Nephron (organoid): ENCODE results near the gene RANBP17.

Experiments
- H3K27ac Mint-ChIP-seq, 3 experiments: 2 replicates each; pipeline ENCODE4 v1.8.0; 2020; ENCODE audit warnings: mixed read lengths in 3 of 3, mild to moderate bottlenecking in 2 of 3, moderate library complexity in 1 of 3
- H3K27me3 Mint-ChIP-seq: 2 replicates; pipeline ENCODE4 v1.8.0; 2021; ENCODE audit warnings: low read depth, mild to moderate bottlenecking, moderate library complexity, mixed read lengths
- H3K36me3 Mint-ChIP-seq: 2 replicates; pipeline ENCODE4 v1.8.0; 2020; ENCODE audit warnings: low read depth, mixed read lengths
- H3K4me1 Mint-ChIP-seq: 2 replicates; pipeline ENCODE4 v1.8.0; 2020; ENCODE audit warnings: mixed read lengths
- H3K4me3 Mint-ChIP-seq, 3 experiments: 2 replicates each; pipeline ENCODE4 v1.8.0; 2020; ENCODE audit warnings: mild to moderate bottlenecking in 3 of 3, mixed read lengths in 3 of 3, moderate library complexity in 2 of 3
- H3K9me3 Mint-ChIP-seq: 2 replicates; pipeline ENCODE4 v1.8.0; 2020; ENCODE audit warnings: mixed read lengths
- TF ChIP-seq, protein P1 (sequence below), 3 experiments: fragments of 200-600 bp; sonication (generic); IDR thresholded peaks; one replicate each; pipeline ENCODE4 v1.5.0; 2021; ENCODE audit warnings: antibody characterized with exemption in 3 of 3; ENCODE audit not compliant: unreplicated experiment in 3 of 3

Gene RANBP17

DNA sequence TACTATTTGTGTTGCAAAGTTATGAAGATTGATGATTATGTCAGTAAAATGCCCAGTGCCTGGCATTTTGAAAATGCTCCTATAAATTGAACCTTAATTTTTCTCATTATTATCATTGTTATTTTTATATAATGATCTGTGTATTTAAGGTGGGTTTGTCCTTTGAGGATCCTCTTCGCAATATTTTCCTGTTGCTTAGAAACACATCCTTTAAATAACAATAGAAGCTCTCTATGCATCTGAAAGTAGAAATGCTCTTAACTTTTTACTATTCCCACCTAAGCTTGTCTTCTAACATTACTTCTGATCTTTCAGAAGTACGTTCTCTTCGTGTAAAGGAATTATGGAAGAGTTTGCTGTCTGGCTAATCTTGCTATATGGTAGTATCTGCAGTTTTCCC is 232.5 kb downstream of the RANBP17 start:
- Mint-ChIP-seq H3K4me1 (no peaks in the 10 kb centered on the region), H3K4me3 (no peak overlapping the region), H3K27ac (no peak overlapping the region), H3K27me3 (no peaks in the 10 kb centered on the region), H3K9me3 (peaks cover 26% of the 10 kb centered on the region), H3K36me3 (peaks cover 15% of the 10 kb centered on the region)
- TF ChIP-seq, protein P1, sequence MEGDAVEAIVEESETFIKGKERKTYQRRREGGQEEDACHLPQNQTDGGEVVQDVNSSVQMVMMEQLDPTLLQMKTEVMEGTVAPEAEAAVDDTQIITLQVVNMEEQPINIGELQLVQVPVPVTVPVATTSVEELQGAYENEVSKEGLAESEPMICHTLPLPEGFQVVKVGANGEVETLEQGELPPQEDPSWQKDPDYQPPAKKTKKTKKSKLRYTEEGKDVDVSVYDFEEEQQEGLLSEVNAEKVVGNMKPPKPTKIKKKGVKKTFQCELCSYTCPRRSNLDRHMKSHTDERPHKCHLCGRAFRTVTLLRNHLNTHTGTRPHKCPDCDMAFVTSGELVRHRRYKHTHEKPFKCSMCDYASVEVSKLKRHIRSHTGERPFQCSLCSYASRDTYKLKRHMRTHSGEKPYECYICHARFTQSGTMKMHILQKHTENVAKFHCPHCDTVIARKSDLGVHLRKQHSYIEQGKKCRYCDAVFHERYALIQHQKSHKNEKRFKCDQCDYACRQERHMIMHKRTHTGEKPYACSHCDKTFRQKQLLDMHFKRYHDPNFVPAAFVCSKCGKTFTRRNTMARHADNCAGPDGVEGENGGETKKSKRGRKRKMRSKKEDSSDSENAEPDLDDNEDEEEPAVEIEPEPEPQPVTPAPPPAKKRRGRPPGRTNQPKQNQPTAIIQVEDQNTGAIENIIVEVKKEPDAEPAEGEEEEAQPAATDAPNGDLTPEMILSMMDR (IDR thresholded peaks at IDR 0.05; ENCODE audit: unreplicated experiment in 3 of 3) = no peak

GRCh38 chr5:171102877-171103610 is 241.2 kb downstream of the RANBP17 start:
- Mint-ChIP-seq H3K36me3 (peaks cover 14% of the 10 kb centered on the region), H3K9me3 (peaks cover 47% of the 10 kb centered on the region), H3K4me1 (no peaks in the 10 kb centered on the region), H3K27me3 (no peaks in the 10 kb centered on the region), H3K27ac (no peak overlapping the region), H3K4me3 (no peak overlapping the region)
- TF ChIP-seq, protein P1 (IDR thresholded peaks at IDR 0.05; ENCODE audit: unreplicated experiment in 3 of 3) = no peak

DNA sequence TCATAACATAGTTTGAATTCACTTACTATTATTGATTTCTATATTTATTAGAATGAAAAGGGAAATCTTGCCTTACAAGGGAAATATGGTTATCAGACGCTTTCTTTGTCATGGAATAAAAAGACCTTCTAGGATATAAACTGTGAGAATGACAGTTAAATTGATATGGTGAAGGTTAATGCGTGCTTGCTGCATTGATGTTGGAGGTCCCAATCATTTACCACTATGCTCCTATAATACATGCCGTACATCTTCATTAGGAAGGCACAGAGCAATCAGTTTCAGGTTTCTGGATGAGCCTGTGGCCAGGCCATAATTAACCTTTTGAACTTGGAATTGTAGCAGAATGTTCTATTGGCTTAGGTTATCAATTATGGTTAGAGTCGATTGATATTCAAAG is 245.9 kb downstream of the RANBP17 start:
- H3K27me3 Mint-ChIP-seq = no peaks in the 10 kb centered on the region
- TF ChIP-seq, protein P1 (IDR thresholded peaks at IDR 0.05; ENCODE audit: unreplicated experiment in 3 of 3) = no peak
- H3K36me3 Mint-ChIP-seq = no peaks in the 10 kb centered on the region
- H3K4me1 Mint-ChIP-seq = no peaks in the 10 kb centered on the region
- H3K9me3 Mint-ChIP-seq = peaks cover 7% of the 10 kb centered on the region
- H3K4me3 Mint-ChIP-seq = no peak overlapping the region
- H3K27ac Mint-ChIP-seq = no peak overlapping the region

GRCh38 chr5:171115519-171115918 is 253.7 kb downstream of the RANBP17 start:
- Mint-ChIP-seq H3K27me3 (no peaks in the 10 kb centered on the region), H3K4me3 (no peak overlapping the region)

DNA sequence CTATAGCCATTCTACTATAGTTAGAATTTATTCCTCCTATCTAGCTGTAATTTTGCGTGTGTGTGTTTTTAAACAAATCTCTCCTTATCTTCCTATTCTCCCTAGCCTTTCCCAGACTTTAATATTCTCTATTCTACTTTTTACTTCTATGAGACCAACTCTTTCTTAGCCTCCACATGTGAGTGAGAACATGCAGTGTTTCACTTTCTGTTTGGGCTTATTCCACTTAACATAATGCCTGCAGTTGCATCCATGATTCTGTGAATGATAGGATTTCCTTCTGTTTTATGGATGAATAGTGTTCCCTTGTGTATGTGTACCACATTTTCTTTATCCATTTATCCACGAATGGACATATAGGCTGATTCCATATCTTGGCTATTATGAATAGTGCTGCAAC is 254.9 kb downstream of the RANBP17 start:
- peaks cover 15% of the 10 kb centered on the region for H3K9me3 Mint-ChIP-seq

More at GRCh38 chr5:171115519-171115918, 253.7 kb downstream of the RANBP17 start:
- Mint-ChIP-seq H3K9me3 (peaks cover 12% of the 10 kb centered on the region), H3K4me1 (no peaks in the 10 kb centered on the region), H3K36me3 (peaks cover 4% of the 10 kb centered on the region), H3K27ac (no peak overlapping the region)
- TF ChIP-seq, protein P1 (IDR thresholded peaks at IDR 0.05; ENCODE audit: unreplicated experiment in 3 of 3) = no peak

More for the DNA sequence above, 254.9 kb downstream of the RANBP17 start:
- H3K27ac Mint-ChIP-seq = no peak overlapping the region
- TF ChIP-seq, protein P1 (IDR thresholded peaks at IDR 0.05; ENCODE audit: unreplicated experiment in 3 of 3) = no peak
- no peaks in the 10 kb centered on the region for H3K27me3 Mint-ChIP-seq
- H3K4me1 Mint-ChIP-seq = no peaks in the 10 kb centered on the region
- H3K36me3 Mint-ChIP-seq = peaks cover 5% of the 10 kb centered on the region
- H3K4me3 Mint-ChIP-seq = no peak overlapping the region
